Right lobe of liver (tissue), 4 donors: ENCODE measurements around the gene G6PD.

Experiments used
- POLR2A ChIP-seq: fragments of 450-650 bp; IDR thresholded peaks from one replicate; pipeline ENCODE4 v1.6.1; 2017; ENCODE audit warnings: antibody characterized with exemption, mild to moderate bottlenecking
- TF ChIP-seq, protein P1 (sequence below), 4 donors: fragments of 200-600 bp in 3 of 4; fragments of 450-650 bp in 1 of 4; IDR thresholded peaks; one replicate each; pipeline versions ENCODE4 v1.5.1 to v1.8.0; 2016 to 2022; ENCODE audit warnings: antibody characterized with exemption in 4 of 4, mild to moderate bottlenecking in 2 of 4
- donor health status: DM: no; HTN: no; CAD: no.
- donor health status: DM: no; HTN: no; CAD: no.
- donor health status: DM: no; HTN: yes; CAD: no.

DNA sequence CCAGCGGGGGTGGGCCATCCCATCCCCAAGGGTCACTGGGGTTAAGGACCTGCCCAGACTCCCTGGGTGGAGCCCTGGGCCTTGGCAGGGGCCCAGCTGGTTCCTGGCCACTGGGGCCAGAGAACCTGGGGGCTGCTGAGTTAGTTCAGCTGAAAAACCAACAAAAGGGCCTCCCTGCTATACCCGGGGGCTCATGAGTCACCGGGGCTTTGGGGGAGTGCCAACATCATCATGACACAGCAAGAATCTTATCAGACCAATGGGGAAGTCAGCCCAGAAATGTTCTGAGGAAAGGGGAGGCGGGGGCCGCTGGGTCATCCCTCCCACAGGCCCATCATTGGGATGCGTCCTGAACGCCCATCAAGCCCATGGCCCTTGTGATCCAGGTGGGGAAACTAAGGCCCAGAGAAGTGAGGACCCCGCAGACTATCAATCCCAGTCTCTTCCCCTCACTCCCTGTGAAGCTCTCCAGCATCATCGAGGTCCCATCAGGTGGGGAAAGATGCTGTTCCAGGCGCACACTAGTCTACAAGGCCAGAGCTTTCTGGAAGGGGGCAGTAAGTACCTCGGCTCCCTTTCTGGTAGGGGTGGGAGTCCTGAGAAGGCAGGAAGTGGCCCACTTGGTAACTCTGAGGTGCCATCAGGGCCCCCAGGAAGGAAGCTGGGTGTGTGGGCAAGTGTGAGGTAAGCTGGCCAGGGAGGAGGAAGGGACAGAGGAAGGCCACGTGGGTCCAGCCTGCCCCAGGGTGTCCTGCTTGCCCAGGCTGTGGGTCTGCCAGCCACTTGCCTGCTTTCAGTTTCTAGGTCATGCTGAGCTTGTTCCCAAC, 4.5 kb downstream of the G6PD start:
- TF ChIP-seq, protein P1, sequence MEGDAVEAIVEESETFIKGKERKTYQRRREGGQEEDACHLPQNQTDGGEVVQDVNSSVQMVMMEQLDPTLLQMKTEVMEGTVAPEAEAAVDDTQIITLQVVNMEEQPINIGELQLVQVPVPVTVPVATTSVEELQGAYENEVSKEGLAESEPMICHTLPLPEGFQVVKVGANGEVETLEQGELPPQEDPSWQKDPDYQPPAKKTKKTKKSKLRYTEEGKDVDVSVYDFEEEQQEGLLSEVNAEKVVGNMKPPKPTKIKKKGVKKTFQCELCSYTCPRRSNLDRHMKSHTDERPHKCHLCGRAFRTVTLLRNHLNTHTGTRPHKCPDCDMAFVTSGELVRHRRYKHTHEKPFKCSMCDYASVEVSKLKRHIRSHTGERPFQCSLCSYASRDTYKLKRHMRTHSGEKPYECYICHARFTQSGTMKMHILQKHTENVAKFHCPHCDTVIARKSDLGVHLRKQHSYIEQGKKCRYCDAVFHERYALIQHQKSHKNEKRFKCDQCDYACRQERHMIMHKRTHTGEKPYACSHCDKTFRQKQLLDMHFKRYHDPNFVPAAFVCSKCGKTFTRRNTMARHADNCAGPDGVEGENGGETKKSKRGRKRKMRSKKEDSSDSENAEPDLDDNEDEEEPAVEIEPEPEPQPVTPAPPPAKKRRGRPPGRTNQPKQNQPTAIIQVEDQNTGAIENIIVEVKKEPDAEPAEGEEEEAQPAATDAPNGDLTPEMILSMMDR (IDR thresholded peaks at IDR 0.05) = no peak
- TF ChIP-seq POLR2A = no peak
